Neural cell (in vitro differentiated cells): ENCODE data around the gene PPARG. TPM values are rescaled to one million over a fixed set of nuclear protein-coding genes. Genes with fewer than 3 reads are reported as not detected.

Source experiments
- H2AFZ ChIP-seq: fragments of 200-600, 300-800 bp; sonication (generic), shearing (Covaris generic); 2 replicates; pipeline ENCODE4 v1.6.0; 2014; ENCODE audit warnings: low read depth, mild to moderate bottlenecking, antibody characterized with exemption, low read length, moderate library complexity
- H3F3A ChIP-seq: fragments of 200-600 bp; shearing (Covaris generic); 2 replicates; pipeline ENCODE4 v1.6.1; 2016; ENCODE audit warnings: mild to moderate bottlenecking, moderate library complexity, mixed read lengths, antibody characterized with exemption, low read length; ENCODE audit not compliant: insufficient read depth, poor library complexity, severe bottlenecking
- H3K27ac ChIP-seq: fragments of 200-600, 300-800 bp; sonication (generic), shearing (Covaris generic); 2 replicates; pipeline ENCODE4 v1.5.1; 2014; ENCODE audit warnings: mild to moderate bottlenecking, low read length, moderate library complexity
- H3K27me3 ChIP-seq: fragments of 300-800, 200-600 bp; sonication (generic), shearing (Covaris generic); 2 replicates; pipeline ENCODE4 v1.6.0; 2014; ENCODE audit warnings: mild to moderate bottlenecking, low read depth, low read length, moderate library complexity; ENCODE audit not compliant: insufficient read depth
- H3K36me3 ChIP-seq: fragments of 300-800, 200-600 bp; sonication (generic), shearing (Covaris generic); 2 replicates; pipeline ENCODE4 v1.5.1; 2014; ENCODE audit warnings: mild to moderate bottlenecking, antibody characterized with exemption, low read length, moderate library complexity; ENCODE audit not compliant: insufficient read depth
- H3K4me2 ChIP-seq: fragments of 300-800, 200-600 bp; sonication (generic), shearing (Covaris generic); 2 replicates; pipeline ENCODE4 v1.6.0; 2014; ENCODE audit warnings: mild to moderate bottlenecking, low read length
- H3K4me3 ChIP-seq: fragments of 300-800, 200-600 bp; sonication (generic), shearing (Covaris generic); 2 replicates; pipeline ENCODE4 v1.5.1; 2014; ENCODE audit warnings: mild to moderate bottlenecking, low read length, moderate library complexity
- H3K79me2 ChIP-seq: fragments of 200-600 bp; shearing (Covaris generic); replicated peaks from 2 replicates; pipeline ENCODE4 v1.6.0; 2014; ENCODE audit warnings: mild to moderate bottlenecking, low read length, moderate library complexity; ENCODE audit not compliant: insufficient read depth
- H3K9ac ChIP-seq: fragments of 300-800, 200-600 bp; sonication (generic), shearing (Covaris generic); 2 replicates; pipeline ENCODE4 v1.6.1; 2016; ENCODE audit warnings: mild to moderate bottlenecking, low read length, mixed read lengths
- H3K9me2 ChIP-seq: fragments of 200-600 bp; shearing (Covaris generic); 2 replicates; pipeline ENCODE4 v1.6.1; 2016; ENCODE audit warnings: mild to moderate bottlenecking, low read length, mixed read lengths; ENCODE audit not compliant: insufficient read depth
- H3K9me3 ChIP-seq: fragments of 200-600, 300-800 bp; sonication (generic), shearing (Covaris generic); 2 replicates; pipeline ENCODE4 v1.6.1; 2016; ENCODE audit warnings: mild to moderate bottlenecking, mixed run types, low read length, moderate library complexity, mixed read lengths
- H4K20me1 ChIP-seq: fragments of 200-600 bp; shearing (Covaris generic); 2 replicates; pipeline ENCODE4 v1.6.1; 2016; ENCODE audit warnings: mild to moderate bottlenecking, mixed run types; ENCODE audit not compliant: insufficient read depth
- EP300 ChIP-seq: fragments of 450-650 bp; conservative IDR thresholded peaks from 2 replicates; pipeline ENCODE4 v1.6.1; 2014; ENCODE audit warnings: antibody characterized with exemption, mild to moderate bottlenecking, moderate library complexity; ENCODE audit not compliant: poor library complexity, severe bottlenecking
- EZH2 ChIP-seq: fragments of 200-600, 300-800 bp; shearing (Covaris generic), sonication (generic); IDR thresholded peaks from 2 replicates; pipeline ENCODE4 v1.6.1; 2014; ENCODE audit warnings: antibody characterized with exemption, low read length, borderline replicate concordance, mild to moderate bottlenecking; ENCODE audit not compliant: insufficient read depth, poor library complexity, severe bottlenecking
- MXI1 ChIP-seq: fragments of 450-650 bp; conservative IDR thresholded peaks from 2 replicates; pipeline ENCODE4 v1.6.1; 2014; ENCODE audit warnings: antibody characterized with exemption, mild to moderate bottlenecking; ENCODE audit not compliant: poor library complexity, severe bottlenecking
- POLR2AphosphoS5 ChIP-seq: IDR thresholded peaks from 2 replicates; pipeline ENCODE4 v1.6.1; 2012
- RAD21 ChIP-seq: fragments of 450-650 bp; conservative IDR thresholded peaks from 2 replicates; pipeline ENCODE4 v1.6.1; 2014; ENCODE audit warnings: antibody characterized with exemption, mild to moderate bottlenecking, moderate library complexity
- SMC3 ChIP-seq: fragments of 450-650 bp; conservative IDR thresholded peaks from 2 replicates; pipeline ENCODE4 v1.6.1; 2014; ENCODE audit warnings: antibody characterized with exemption, mild to moderate bottlenecking, moderate library complexity; ENCODE audit not compliant: poor library complexity
- TAF1 ChIP-seq: IDR thresholded peaks from 2 replicates; pipeline ENCODE4 v1.6.1; 2012; ENCODE audit warnings: low read depth
- polyA plus RNA-seq: library from polyadenylated mRNA; depleted of rRNA; stranded (reverse); fragments of >200 nt; gene quantifications from 2 replicates; pipeline ENCODE4 v1.2.3, GENCODE V29; 2014
- TF ChIP-seq, protein P1 (sequence below): fragments of 450-650 bp; IDR thresholded peaks from 2 replicates; pipeline ENCODE4 v1.5.1; 2014; ENCODE audit warnings: antibody characterized with exemption, mild to moderate bottlenecking, moderate library complexity; ENCODE audit not compliant: poor library complexity, severe bottlenecking
- TF ChIP-seq, protein P2 (sequence below): IDR thresholded peaks from 2 replicates; pipeline ENCODE4 v1.6.1; 2012; ENCODE audit warnings: borderline replicate concordance

Gene PPARG
- polyA plus RNA-seq, 1 donor from 2014 or later = 0.35 TPM

DNA sequence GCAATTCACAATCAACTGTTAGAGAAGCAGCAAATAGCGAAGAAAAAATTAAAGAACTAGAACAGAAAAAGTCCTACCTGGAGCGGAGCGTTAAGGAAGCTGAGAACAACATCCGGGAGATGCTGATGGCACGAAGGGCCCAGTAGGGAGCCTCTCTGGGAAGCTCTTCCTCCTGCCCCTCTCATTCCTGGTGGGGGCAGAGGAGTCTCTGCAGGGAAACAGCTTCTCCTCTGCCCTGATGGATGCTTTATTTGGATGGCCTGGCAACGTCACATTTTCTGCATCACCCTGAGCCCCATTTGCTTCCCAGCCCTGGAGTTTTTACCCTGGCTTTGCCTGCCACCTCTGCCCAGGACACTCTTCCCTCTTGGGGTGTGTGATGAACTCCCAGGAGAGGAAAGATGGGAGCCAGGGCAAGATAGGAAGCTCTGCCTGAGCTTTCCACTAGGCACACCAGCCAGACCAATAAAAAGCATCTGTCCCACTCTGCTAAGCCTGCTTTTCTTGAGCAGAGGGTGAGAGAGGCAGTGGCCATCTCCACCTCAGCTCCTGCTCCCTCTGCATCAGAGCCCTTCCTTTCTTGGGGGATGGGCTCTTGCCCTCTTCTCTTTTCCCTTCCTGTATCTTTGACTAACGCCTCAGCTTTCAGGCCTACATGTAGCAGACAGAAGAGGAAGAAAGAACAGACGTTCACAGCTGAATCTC is 39.4 kb downstream of the PPARG start:
- H3K4me2 ChIP-seq = no peak overlapping the region
- no peaks in the 10 kb centered on the region for H3K36me3 ChIP-seq
- TF ChIP-seq POLR2AphosphoS5 = no peak
- TF ChIP-seq EZH2 = no peak
- no peak for TF ChIP-seq RAD21
- TF ChIP-seq TAF1 = no peak
- TF ChIP-seq, protein P1, sequence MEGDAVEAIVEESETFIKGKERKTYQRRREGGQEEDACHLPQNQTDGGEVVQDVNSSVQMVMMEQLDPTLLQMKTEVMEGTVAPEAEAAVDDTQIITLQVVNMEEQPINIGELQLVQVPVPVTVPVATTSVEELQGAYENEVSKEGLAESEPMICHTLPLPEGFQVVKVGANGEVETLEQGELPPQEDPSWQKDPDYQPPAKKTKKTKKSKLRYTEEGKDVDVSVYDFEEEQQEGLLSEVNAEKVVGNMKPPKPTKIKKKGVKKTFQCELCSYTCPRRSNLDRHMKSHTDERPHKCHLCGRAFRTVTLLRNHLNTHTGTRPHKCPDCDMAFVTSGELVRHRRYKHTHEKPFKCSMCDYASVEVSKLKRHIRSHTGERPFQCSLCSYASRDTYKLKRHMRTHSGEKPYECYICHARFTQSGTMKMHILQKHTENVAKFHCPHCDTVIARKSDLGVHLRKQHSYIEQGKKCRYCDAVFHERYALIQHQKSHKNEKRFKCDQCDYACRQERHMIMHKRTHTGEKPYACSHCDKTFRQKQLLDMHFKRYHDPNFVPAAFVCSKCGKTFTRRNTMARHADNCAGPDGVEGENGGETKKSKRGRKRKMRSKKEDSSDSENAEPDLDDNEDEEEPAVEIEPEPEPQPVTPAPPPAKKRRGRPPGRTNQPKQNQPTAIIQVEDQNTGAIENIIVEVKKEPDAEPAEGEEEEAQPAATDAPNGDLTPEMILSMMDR = no peak
- no peak for TF ChIP-seq MXI1
- no peak for TF ChIP-seq EP300
- TF ChIP-seq, protein P2, sequence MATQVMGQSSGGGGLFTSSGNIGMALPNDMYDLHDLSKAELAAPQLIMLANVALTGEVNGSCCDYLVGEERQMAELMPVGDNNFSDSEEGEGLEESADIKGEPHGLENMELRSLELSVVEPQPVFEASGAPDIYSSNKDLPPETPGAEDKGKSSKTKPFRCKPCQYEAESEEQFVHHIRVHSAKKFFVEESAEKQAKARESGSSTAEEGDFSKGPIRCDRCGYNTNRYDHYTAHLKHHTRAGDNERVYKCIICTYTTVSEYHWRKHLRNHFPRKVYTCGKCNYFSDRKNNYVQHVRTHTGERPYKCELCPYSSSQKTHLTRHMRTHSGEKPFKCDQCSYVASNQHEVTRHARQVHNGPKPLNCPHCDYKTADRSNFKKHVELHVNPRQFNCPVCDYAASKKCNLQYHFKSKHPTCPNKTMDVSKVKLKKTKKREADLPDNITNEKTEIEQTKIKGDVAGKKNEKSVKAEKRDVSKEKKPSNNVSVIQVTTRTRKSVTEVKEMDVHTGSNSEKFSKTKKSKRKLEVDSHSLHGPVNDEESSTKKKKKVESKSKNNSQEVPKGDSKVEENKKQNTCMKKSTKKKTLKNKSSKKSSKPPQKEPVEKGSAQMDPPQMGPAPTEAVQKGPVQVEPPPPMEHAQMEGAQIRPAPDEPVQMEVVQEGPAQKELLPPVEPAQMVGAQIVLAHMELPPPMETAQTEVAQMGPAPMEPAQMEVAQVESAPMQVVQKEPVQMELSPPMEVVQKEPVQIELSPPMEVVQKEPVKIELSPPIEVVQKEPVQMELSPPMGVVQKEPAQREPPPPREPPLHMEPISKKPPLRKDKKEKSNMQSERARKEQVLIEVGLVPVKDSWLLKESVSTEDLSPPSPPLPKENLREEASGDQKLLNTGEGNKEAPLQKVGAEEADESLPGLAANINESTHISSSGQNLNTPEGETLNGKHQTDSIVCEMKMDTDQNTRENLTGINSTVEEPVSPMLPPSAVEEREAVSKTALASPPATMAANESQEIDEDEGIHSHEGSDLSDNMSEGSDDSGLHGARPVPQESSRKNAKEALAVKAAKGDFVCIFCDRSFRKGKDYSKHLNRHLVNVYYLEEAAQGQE = no peak
- TF ChIP-seq SMC3 = no peak
- H3K27ac ChIP-seq = no peak overlapping the region
- no peaks in the 10 kb centered on the region for H3K27me3 ChIP-seq
- H3K79me2 ChIP-seq = no peaks in the 10 kb centered on the region
- no peak overlapping the region for H3K4me3 ChIP-seq
- H3F3A ChIP-seq = no peaks in the 10 kb centered on the region
- no peaks in the 10 kb centered on the region for H3K9me3 ChIP-seq
- H3K9me2 ChIP-seq = no peaks in the 10 kb centered on the region
- no peaks in the 10 kb centered on the region for H4K20me1 ChIP-seq
- H2AFZ ChIP-seq = no peak overlapping the region
- no peak overlapping the region for H3K9ac ChIP-seq

GRCh38 chr3:12328837-12329462 is 40.1 kb downstream of the PPARG start:
- H3F3A ChIP-seq = no peaks in the 10 kb centered on the region
- H3K79me2 ChIP-seq = no peaks in the 10 kb centered on the region
- no peak overlapping the region for H3K4me3 ChIP-seq
- H4K20me1 ChIP-seq = no peaks in the 10 kb centered on the region
- TF ChIP-seq, protein P1 = no peak
- TF ChIP-seq RAD21 (no peak), POLR2AphosphoS5 (no peak), SMC3 (no peak)
- no peaks in the 10 kb centered on the region for H3K27me3 ChIP-seq
- no peaks in the 10 kb centered on the region for H3K9me3 ChIP-seq
- H3K36me3 ChIP-seq = no peaks in the 10 kb centered on the region
- no peaks in the 10 kb centered on the region for H3K9me2 ChIP-seq
- H3K27ac ChIP-seq = no peak overlapping the region
- no peak overlapping the region for H3K4me2 ChIP-seq
- H2AFZ ChIP-seq = no peak overlapping the region
- no peak overlapping the region for H3K9ac ChIP-seq
